Left ventricle myocardium inferior (tissue), 1 donor: ENCODE measurements around the gene PLPP1. TPM values are rescaled to one million over a fixed set of nuclear protein-coding genes. Genes with fewer than 3 reads are reported as not detected.

ENCODE experiments used
- DNase-seq: peaks from one replicate; pipeline ENCODE4 v3.0.0-alpha.2; 2020
- H3K27ac ChIP-seq: fragments of 200-600 bp; replicated peaks from 2 replicates; pipeline ENCODE4 v1.8.0; 2021
- H3K27me3 ChIP-seq: fragments of 200-600 bp; 2 replicates; pipeline ENCODE4 v1.8.0; 2021; ENCODE audit warnings: low read depth
- H3K36me3 ChIP-seq: fragments of 200-600 bp; 2 replicates; pipeline ENCODE4 v1.8.0; 2021
- H3K4me1 ChIP-seq: fragments of 200-600 bp; 2 replicates; pipeline ENCODE4 v1.8.0; 2021
- H3K4me3 ChIP-seq: fragments of 200-600 bp; 2 replicates; pipeline ENCODE4 v1.8.0; 2021; ENCODE audit warnings: mild to moderate bottlenecking, moderate library complexity
- H3K9me3 ChIP-seq: fragments of 200-600 bp; replicated peaks from 2 replicates; pipeline ENCODE4 v1.8.0; 2021
- intact Hi-C: fragments of 100-400 bp; cut with micrococcal nuclease; formaldehyde crosslinking; loops from one replicate; pipeline ENCODE4 v1.11.0; 2022
- total RNA-seq: library from RNA; stranded (reverse); fragmentation: NEBNext Ultra II Directional; extraction: Animal tissue kit (Norgen Biotek cat#: 25700); gene quantifications from one replicate; pipeline ENCODE4 v1.2.1, GENCODE V29; 2021
- TF ChIP-seq, protein P1 (sequence below): fragments of 200-600 bp; IDR thresholded peaks from 2 replicates; pipeline ENCODE4 v1.8.0; 2021; ENCODE audit warnings: antibody characterized with exemption, mild to moderate bottlenecking, borderline replicate concordance
- donor health status: DM: no; HTN: yes; CAD: no; lungs with severe emphysema.

Gene PLPP1
- total RNA-seq, 1 donor from 2014 or later: 72.6 TPM

DNA sequence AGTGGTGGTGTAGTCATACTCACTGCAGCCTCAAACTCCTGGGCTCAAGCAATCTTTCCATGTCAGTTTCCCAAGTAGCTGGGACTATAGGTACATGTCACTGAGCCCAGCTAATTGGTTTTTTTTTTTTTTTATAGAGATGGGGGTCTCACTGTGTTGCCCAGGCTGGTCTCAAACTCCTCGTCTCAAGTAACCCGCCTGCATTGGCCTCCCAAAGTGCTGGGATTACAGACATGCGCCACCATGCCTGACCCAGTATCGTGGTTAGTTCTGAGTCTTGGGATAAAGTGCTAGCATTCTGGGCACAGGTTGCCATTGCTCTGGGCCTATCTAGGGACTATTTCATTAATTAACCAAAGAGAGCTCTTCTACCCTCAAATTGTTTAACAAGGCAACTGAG is 108.3 kb downstream of the PLPP1 start:
- TF ChIP-seq, protein P1, sequence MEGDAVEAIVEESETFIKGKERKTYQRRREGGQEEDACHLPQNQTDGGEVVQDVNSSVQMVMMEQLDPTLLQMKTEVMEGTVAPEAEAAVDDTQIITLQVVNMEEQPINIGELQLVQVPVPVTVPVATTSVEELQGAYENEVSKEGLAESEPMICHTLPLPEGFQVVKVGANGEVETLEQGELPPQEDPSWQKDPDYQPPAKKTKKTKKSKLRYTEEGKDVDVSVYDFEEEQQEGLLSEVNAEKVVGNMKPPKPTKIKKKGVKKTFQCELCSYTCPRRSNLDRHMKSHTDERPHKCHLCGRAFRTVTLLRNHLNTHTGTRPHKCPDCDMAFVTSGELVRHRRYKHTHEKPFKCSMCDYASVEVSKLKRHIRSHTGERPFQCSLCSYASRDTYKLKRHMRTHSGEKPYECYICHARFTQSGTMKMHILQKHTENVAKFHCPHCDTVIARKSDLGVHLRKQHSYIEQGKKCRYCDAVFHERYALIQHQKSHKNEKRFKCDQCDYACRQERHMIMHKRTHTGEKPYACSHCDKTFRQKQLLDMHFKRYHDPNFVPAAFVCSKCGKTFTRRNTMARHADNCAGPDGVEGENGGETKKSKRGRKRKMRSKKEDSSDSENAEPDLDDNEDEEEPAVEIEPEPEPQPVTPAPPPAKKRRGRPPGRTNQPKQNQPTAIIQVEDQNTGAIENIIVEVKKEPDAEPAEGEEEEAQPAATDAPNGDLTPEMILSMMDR: no peak
- peak overlapping the region; percentile 72 for H3K27ac ChIP-seq
- intact Hi-C loops: no loop called here
- no peak overlapping the region for H3K4me3 ChIP-seq
- peaks cover 62% of the 10 kb centered on the region for H3K36me3 ChIP-seq
- peaks cover 68% of the 10 kb centered on the region for H3K4me1 ChIP-seq
- DNase-seq: no peak
- H3K27me3 ChIP-seq: no peaks in the 10 kb centered on the region
- no peaks in the 10 kb centered on the region for H3K9me3 ChIP-seq

DNA sequence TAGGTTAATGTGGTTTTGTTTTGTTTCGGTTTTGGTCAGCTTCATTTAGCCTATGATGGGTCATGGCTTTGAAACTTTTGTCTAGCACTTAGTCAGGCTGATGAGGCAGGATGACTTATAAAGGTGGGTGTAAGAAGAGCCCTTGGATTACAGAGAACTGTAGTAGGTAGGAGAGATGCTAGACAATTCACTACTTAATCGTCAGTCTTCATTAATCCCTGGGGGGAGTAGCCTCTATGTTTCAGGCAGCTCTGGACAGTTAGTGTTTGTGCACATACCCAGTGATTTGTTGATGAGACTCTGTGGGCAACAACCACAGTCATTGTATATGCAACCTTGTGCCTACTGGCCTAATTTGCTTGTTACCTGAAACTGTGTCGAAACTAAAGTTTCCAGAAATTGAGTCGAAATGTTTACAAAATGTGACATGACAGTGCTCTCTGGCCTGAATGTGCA is 113.7 kb downstream of the PLPP1 start:
- no peaks in the 10 kb centered on the region for H3K27me3 ChIP-seq
- no peak overlapping the region for H3K4me3 ChIP-seq
- intact Hi-C loops: no loop called here
- H3K9me3 ChIP-seq: no peaks in the 10 kb centered on the region
- H3K27ac ChIP-seq: peak overlapping the region; percentile 46
- peaks cover 58% of the 10 kb centered on the region for H3K36me3 ChIP-seq
- no peak for DNase-seq
- TF ChIP-seq, protein P1: no peak
- H3K4me1 ChIP-seq: peaks cover 56% of the 10 kb centered on the region

DNA sequence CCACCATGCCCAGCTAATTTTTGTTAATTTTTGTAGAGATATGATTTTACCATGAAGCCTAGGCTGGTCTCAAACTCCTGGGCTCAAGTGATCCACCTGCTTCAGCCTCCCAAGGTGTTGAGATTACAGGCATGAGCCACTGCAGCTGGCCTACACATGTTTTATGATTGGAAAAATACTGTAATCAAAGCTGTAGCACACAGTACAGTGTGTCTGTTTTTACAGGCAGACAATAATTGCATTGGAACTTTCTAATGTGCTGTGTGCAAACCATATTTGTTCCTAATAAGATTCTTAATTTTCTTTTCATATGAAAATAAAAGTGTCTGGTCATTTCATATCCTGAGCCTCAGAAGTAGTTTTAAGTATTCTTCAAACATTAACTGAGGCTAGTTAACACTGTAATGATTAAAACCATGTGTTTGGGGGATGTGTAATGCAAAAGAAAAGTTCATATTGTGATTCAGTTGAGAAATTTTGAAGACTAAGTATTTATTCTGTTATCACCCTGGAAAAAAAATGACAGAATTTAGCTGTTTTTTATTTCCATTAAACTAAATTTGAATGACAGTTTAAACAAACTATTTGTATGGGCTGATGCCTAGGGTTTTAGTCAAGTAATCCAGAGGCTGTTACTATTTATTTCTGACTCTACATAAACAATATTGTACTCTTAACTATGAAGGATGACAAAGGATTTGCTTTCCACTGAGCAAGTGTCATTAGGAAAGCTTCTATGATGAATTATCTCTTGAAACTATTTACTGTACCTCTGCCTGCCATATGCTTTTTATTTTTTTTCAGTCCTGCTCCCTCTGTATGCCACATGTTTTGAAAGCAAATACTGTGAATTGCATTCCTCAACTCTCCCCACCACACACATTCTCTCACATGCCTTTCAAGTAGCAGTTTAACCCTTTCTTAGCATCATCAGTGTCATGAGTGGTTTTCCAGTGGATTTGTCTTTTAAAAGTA is 115.5 kb downstream of the PLPP1 start:
- H3K4me1 ChIP-seq: peaks cover 67% of the 10 kb centered on the region
- no peaks in the 10 kb centered on the region for H3K9me3 ChIP-seq
- DNase-seq: no peak
- TF ChIP-seq, protein P1: no peak
- peak overlapping the region; percentile 11 for H3K27ac ChIP-seq
- H3K27me3 ChIP-seq: no peaks in the 10 kb centered on the region
- peaks cover 45% of the 10 kb centered on the region for H3K36me3 ChIP-seq
- intact Hi-C loops: no loop called here
- no peak overlapping the region for H3K4me3 ChIP-seq

DNA sequence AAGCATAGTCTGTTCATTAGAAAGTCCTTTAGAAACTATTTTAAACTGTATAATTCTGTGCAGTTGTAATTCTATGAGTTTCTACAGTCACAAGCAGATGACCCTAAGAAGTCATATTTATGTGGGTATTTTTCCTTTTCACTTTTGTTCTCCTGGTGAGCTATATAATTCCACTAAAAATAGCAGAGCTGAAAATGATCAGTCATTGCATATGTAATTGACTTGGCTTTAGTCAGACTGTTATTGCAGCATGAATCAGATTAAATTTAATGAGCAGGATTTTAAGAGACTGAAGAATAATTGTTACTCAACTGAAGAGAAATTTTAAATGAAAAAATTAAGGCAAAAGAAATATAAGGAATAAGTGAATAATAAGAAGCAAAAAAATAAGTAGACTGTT is 118.5 kb downstream of the PLPP1 start:
- TF ChIP-seq, protein P1: no peak
- H3K9me3 ChIP-seq: no peaks in the 10 kb centered on the region
- no peak overlapping the region for H3K27ac ChIP-seq
- H3K4me3 ChIP-seq: no peak overlapping the region
- H3K27me3 ChIP-seq: no peaks in the 10 kb centered on the region
- DNase-seq: no peak
- peaks cover 47% of the 10 kb centered on the region for H3K4me1 ChIP-seq
- intact Hi-C loops: no loop called here
- H3K36me3 ChIP-seq: peaks cover 34% of the 10 kb centered on the region

DNA sequence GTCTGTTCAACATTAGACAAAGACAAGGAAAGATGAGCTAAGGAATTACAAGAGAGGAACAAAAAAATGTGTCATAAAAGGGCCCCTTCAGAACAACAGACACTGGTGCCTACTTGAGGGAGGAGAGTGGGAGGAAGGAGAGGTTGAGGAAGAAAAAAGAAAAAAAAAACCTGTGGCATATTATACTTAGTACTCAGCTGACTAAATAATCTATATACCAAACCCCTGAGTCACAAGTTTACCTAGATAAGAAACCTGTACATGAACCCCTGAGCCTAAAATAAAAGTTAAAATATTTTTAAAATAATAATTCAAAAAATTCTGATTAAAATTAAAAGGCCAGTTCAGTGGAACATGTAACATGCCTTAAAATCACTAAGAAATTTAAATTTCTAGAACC is 119.7 kb downstream of the PLPP1 start:
- TF ChIP-seq, protein P1: no peak
- intact Hi-C loops: no loop called here
- H3K4me3 ChIP-seq: no peak overlapping the region
- no peak for DNase-seq
- peaks cover 33% of the 10 kb centered on the region for H3K36me3 ChIP-seq
- no peaks in the 10 kb centered on the region for H3K9me3 ChIP-seq
- no peaks in the 10 kb centered on the region for H3K27me3 ChIP-seq
- no peak overlapping the region for H3K27ac ChIP-seq
- peaks cover 35% of the 10 kb centered on the region for H3K4me1 ChIP-seq
